ENCODE data around the gene LPCAT1. TPM values are rescaled to one million over a fixed set of nuclear protein-coding genes. Genes with fewer than 3 reads are reported as not detected.
"Not testable (repeated sequence)": the region's sequence is repeated elsewhere in the genome, so short reads cannot be mapped to it uniquely, and the experiment has no call there.

The LPCAT1 gene
- total RNA-seq, 1 donor from 2014 or later: 475 TPM

DNA sequence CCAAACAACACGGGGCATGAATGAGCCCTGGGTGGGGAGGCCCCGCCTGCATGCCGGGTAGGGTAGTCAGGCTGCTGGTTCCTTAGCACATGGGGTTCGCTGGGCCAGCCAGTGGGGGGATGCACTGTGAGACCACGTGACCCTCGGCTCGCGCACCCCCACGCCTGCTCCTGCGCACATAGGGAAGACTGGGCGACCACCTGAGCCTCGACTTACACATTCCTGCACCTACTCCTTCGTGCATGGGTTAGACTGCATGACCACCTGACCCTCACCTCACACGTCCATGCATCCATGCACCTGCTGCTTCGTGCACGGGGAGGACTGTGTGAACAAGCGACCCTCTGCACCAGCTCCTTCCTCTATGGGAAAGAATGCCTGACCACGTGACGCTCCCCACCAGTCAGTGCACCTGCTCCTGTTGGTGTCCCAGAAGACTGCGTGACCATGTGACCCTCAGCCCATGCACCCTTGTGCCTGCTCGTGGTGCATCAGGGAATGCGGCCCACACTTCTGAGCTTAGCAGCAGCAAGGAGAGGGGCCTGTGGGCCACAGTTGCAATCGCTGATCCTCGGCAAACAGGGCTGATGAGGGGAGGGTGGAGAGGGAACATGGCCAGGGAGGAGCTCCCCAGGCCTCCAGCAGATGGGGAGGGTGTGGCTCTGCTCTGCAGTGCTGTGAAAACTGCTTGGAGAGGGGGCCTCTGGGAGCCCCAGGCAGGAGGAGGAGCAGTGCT lies 18.1 kb downstream of the LPCAT1 start:
- DNase-seq: peak; percentile 51
- Histone ChIP-seq H3K4me3 (no peak overlapping the region), H3K9me3 (no peaks in the 10 kb centered on the region), H3K27me3 (ENCODE audit: low read depth) (no peaks in the 10 kb centered on the region), H3K27ac (no peak overlapping the region), H3K4me1 (peaks cover 82% of the 10 kb centered on the region), H3K36me3 (peaks cover 21% of the 10 kb centered on the region)
- intact Hi-C loops (cut with DNase I): no loop called here
- peak; percentile 1 to 13 for ATAC-seq
- TF ChIP-seq CTCF (IDR thresholded peaks at IDR 0.05): no peak

DNA sequence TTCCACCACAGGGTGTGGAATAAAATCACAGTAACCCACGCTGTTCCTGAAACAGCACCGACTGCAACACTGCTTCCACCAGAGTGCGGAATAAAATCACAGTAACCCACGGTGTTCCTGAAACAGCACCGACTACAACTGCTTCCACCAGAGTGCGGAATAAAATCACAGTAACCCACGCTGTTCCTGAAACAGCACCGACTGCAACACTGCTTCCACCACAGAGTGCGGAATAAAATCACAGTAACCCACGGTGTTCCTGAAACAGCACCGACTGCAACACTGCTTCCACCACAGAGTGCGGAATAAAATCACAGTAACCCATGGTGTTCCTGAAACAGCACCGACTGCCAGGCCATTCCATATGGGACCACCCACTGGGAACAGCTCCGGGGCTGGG lies 18.7 kb downstream of the LPCAT1 start:
- H3K9me3 ChIP-seq; DNase-seq; H3K27me3 ChIP-seq (ENCODE audit: low read depth); ATAC-seq; H3K27ac ChIP-seq; H3K4me3 ChIP-seq; intact Hi-C loops (cut with DNase I): not testable (repeated sequence)
- H3K36me3 ChIP-seq: peaks cover 20% of the 10 kb centered on the region
- peaks cover 87% of the 10 kb centered on the region for H3K4me1 ChIP-seq

- ATAC-seq (no peak), DNase-seq (no peak)
- peaks cover 24% of the 10 kb centered on the region for H3K36me3 ChIP-seq
- no peaks in the 10 kb centered on the region for H3K9me3 ChIP-seq
- intact Hi-C loops (cut with DNase I): no loop called here
- H3K27ac ChIP-seq: no peak overlapping the region
- no peaks in the 10 kb centered on the region for H3K27me3 ChIP-seq (ENCODE audit: low read depth)
- H3K4me3 ChIP-seq: no peak overlapping the region
- TF ChIP-seq CTCF (IDR thresholded peaks at IDR 0.05): no peak
- H3K4me1 ChIP-seq: peaks cover 92% of the 10 kb centered on the region
These were observed 19.1 kb downstream of the LPCAT1 start for GRCh38 chr5:1504617-1505016.

DNA sequence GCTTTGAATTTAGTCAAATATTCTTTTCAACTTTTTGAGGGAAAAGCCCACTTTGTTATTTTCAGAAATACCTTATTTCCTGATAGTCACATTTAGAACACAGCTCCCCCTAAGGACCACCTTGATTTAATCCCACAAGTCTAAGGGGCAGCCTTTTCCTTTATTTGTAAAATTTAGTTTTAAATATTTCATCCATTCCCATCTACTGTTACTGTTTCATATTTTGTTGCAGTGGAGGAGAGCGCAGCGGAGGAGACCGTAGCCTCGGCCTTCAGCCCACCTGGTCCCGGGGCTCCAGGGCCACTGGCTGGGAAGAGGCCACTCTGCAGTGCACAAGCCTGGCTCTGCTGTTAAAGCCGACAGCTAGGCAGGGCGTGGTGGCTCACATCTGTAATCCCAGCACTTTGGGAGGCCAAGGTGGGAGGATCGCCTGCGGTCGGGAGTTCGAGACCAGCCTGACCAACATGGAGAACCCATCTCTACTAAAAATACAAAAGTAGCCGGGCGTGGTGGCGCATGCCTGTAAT lies 19.6 kb downstream of the LPCAT1 start:
- no peaks in the 10 kb centered on the region for H3K9me3 ChIP-seq
- H3K4me1 ChIP-seq: peaks cover 93% of the 10 kb centered on the region
- no peak overlapping the region for H3K4me3 ChIP-seq
- intact Hi-C loops (cut with DNase I): no loop called here
- DNase-seq (no peak), ATAC-seq (no peak)
- H3K36me3 ChIP-seq: peaks cover 27% of the 10 kb centered on the region
- TF ChIP-seq CTCF (IDR thresholded peaks at IDR 0.05): no peak
- peak overlapping the region; percentile 64 for H3K27ac ChIP-seq
- H3K27me3 ChIP-seq (ENCODE audit: low read depth): no peaks in the 10 kb centered on the region

DNA sequence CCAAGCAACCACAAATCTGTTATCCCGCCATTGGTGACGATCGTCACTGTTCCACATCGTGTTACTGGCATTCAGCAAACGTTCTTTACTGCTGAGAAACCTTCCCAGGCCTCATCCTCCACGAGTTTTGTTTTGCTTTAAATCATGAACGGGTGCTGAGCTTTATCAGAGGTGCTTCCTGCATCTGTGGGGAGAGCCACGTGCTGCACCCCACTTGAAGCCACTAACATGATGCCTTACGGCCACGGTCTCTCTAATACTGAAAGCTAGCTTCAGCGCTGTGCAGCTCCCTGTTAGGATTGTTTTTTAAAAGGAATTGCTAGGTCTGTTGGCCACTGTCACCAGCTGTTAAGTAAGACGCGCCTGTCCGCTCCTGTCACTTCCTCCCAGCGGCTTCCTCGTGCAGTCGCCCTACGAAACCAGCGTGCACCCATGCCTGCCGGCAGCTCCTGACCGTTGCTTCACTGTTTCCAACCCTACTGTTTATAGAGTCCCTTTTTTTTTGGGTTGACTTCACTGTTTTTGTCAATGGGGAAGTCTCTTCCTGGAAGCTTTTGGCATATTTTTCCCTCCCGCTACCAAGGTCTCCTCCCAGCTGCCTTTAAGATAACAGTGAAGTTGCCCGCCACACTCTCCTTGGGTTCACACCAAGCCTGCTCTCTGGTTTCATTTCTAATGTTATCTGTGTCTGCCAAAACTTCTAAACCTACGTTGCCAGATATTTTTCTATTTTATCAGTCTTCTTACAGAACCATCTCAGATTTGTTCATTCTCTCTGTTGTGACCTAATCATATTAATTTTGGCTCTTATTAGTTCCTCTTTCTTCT lies 20.3 kb downstream of the LPCAT1 start:
- H3K27ac ChIP-seq: peak overlapping the region; percentile 64
- H3K36me3 ChIP-seq: peaks cover 25% of the 10 kb centered on the region
- no peaks in the 10 kb centered on the region for H3K9me3 ChIP-seq
- no peaks in the 10 kb centered on the region for H3K27me3 ChIP-seq (ENCODE audit: low read depth)
- H3K4me1 ChIP-seq: peaks cover 87% of the 10 kb centered on the region
- ATAC-seq (peak; percentile 20 to 29), DNase-seq (peak; percentile 87)
- TF ChIP-seq CTCF (IDR thresholded peaks at IDR 0.05): no peak
- intact Hi-C loops (cut with DNase I): no loop called here
- peak overlapping the region; percentile 22 for H3K4me3 ChIP-seq

Measured in lower lobe of right lung (tissue), 2 donors.